AG04450 (cell line): ENCODE results near the gene FRMPD1. TPM values are rescaled to one million over a fixed set of nuclear protein-coding genes. Genes with fewer than 3 reads are reported as not detected.

Source experiments
- CTCF ChIA-PET: fragments of 300-600, 350-600 bp; formaldehyde crosslinking; extraction: SDS; loops from one replicate; lab custom pipeline; 2022; ENCODE audit warnings: antibody characterized with exemption, inconsistent platforms; lab: Charles Lee
- POLR2A ChIA-PET: fragments of 350-600 bp; formaldehyde crosslinking; extraction: SDS; loops from one replicate; lab custom pipeline; 2021; ENCODE audit warnings: antibody characterized with exemption, inconsistent platforms; lab: Yijun Ruan, JAX
- DNase-seq: peaks from one replicate; pipeline ENCODE4 v3.0.0-alpha.2; 2011; ENCODE audit warnings: low read depth, low spot score
- H3K27ac ChIP-seq: one replicate; pipeline ENCODE4 v1.5.1; 2012; ENCODE audit warnings: low read depth, low read length, control low read depth
- H3K27me3 ChIP-seq: one replicate; pipeline ENCODE4 v1.6.0; 2012; ENCODE audit warnings: low read length; ENCODE audit not compliant: control insufficient read depth, insufficient read depth
- H3K4me3 ChIP-seq: 2 replicates; pipeline ENCODE4 v1.5.1; 2011; ENCODE audit warnings: mild to moderate bottlenecking, low read depth, low read length, control low read depth
- H3K9me3 ChIP-seq: 2 replicates; pipeline ENCODE4 v1.5.1; 2012; ENCODE audit warnings: low read length; ENCODE audit not compliant: control insufficient read depth, insufficient read depth
- CTCF ChIP-seq: IDR thresholded peaks from 2 replicates; pipeline ENCODE4 v1.5.1; 2011; ENCODE audit warnings: low read depth, low read length, control low read depth, inconsistent platforms
- polyA plus RNA-seq: library from polyadenylated mRNA; depleted of rRNA; stranded (reverse); fragments of >200 nt; gene quantifications from 2 replicates; pipeline ENCODE4 v1.2.3, GENCODE V29; 2011

The FRMPD1 gene
- polyA plus RNA-seq, 1 experiment = not detected

GRCh38 chr9:37677435-37677834 is 26.7 kb downstream of the FRMPD1 start:
- Histone ChIP-seq H3K27me3 (peaks cover 30% of the 10 kb centered on the region), H3K4me3 (no peak overlapping the region), H3K27ac (no peak overlapping the region), H3K9me3 (no peaks in the 10 kb centered on the region)
- POLR2A ChIA-PET = no interaction called here
- no peak for TF ChIP-seq CTCF
- CTCF ChIA-PET = no interaction called here
- DNase-seq = no peak

GRCh38 chr9:37678789-37679273 is 28.1 kb downstream of the FRMPD1 start:
- Histone ChIP-seq H3K9me3 (no peaks in the 10 kb centered on the region), H3K27me3 (peaks cover 30% of the 10 kb centered on the region), H3K27ac (no peak overlapping the region), H3K4me3 (no peak overlapping the region)
- POLR2A ChIA-PET = no interaction called here
- no peak for DNase-seq
- CTCF ChIA-PET = no interaction called here
- TF ChIP-seq CTCF = no peak

GRCh38 chr9:37679649-37680402 is 29.1 kb downstream of the FRMPD1 start:
- no peak overlapping the region for H3K4me3 ChIP-seq
- POLR2A ChIA-PET = no interaction called here
- no peaks in the 10 kb centered on the region for H3K9me3 ChIP-seq
- H3K27me3 ChIP-seq = peaks cover 30% of the 10 kb centered on the region
- CTCF ChIA-PET = no interaction called here
- DNase-seq = no peak
- no peak for TF ChIP-seq CTCF
- H3K27ac ChIP-seq = no peak overlapping the region

GRCh38 chr9:37682951-37683350 is 32.2 kb downstream of the FRMPD1 start:
- TF ChIP-seq CTCF = no peak
- peaks cover 29% of the 10 kb centered on the region for H3K27me3 ChIP-seq
- CTCF ChIA-PET = no interaction called here
- H3K4me3 ChIP-seq = no peak overlapping the region
- H3K27ac ChIP-seq = no peak overlapping the region
- no peaks in the 10 kb centered on the region for H3K9me3 ChIP-seq
- DNase-seq = no peak
- POLR2A ChIA-PET = no interaction called here

- POLR2A ChIA-PET = no interaction called here
- CTCF ChIA-PET = no interaction called here
These were observed 33.0 kb downstream of the FRMPD1 start for GRCh38 chr9:37683531-37684371.

More at GRCh38 chr9:37683531-37684371, 33.0 kb downstream of the FRMPD1 start:
- DNase-seq = no peak
- no peak for TF ChIP-seq CTCF
- H3K9me3 ChIP-seq = no peaks in the 10 kb centered on the region
- H3K27ac ChIP-seq = no peak overlapping the region
- no peak overlapping the region for H3K4me3 ChIP-seq
- H3K27me3 ChIP-seq = peaks cover 29% of the 10 kb centered on the region
